HCT116 (cell line): ENCODE data around the gene LGALS7. TPM values are rescaled to one million over a fixed set of nuclear protein-coding genes. Genes with fewer than 3 reads are reported as not detected.

Experiments
- ATAC-seq: fragments of 200-7000 bp; cut with Tn5 transposase; 2 replicates; pipeline ENCODE4 v1.9.1; 2020; ENCODE audit warnings: mild to moderate bottlenecking, moderate library complexity
- BruUV-seq: library from RNA; stranded (reverse); fragments of 400-500 nt; replicated peaks from 2 replicates; lab custom pipeline; 2021; lab: Mats Ljungman, UMichigan
- CTCF ChIA-PET: fragments of 300-600 bp; sonication (Branson Sonifier 250); formaldehyde crosslinking; loops from one replicate; lab custom pipeline; 2021; ENCODE audit warnings: antibody characterized with exemption; lab: Charles Lee
- POLR2A ChIA-PET: fragments of 300-600, 350-600 bp; sonication (Branson Sonifier 250); formaldehyde crosslinking; loops from one replicate; lab custom pipeline; 2021; ENCODE audit warnings: antibody characterized with exemption; lab: Charles Lee
- RAD21 ChIA-PET, 2 experiments: fragments of 300-600 bp; sonication (Branson Sonifier 250); formaldehyde crosslinking; loops; one replicate each; lab custom pipeline; 2023; ENCODE audit warnings: low total read pairs in 2 of 2; ENCODE audit not compliant: uncharacterized antibody in 2 of 2, unreplicated experiment in 2 of 2, low non-redundant PET in 1 of 2; lab: Charles Lee
- DNase-seq: peaks from one replicate; pipeline ENCODE4 v3.0.0-alpha.2; 2010; ENCODE audit warnings: low read depth, low spot score
- H2AFZ ChIP-seq: fragments of 200-600 bp; shearing (Covaris generic), sonication (generic); 2 replicates; pipeline ENCODE4 v1.6.1; 2017; ENCODE audit warnings: low read depth, mixed run types, mixed read lengths, antibody characterized with exemption, low read length; ENCODE audit not compliant: poor library complexity, severe bottlenecking
- H3K27ac ChIP-seq: 2 replicates; pipeline ENCODE4 v1.5.1; 2012; ENCODE audit warnings: low read depth, low read length
- H3K27me3 ChIP-seq: fragments of 200-600 bp; sonication (generic); 2 replicates; pipeline ENCODE4 v1.6.1; 2016; ENCODE audit warnings: mixed run types, low read length, mixed read lengths; ENCODE audit not compliant: insufficient read depth
- H3K36me3 ChIP-seq, 2 experiments: fragments of 200-500 bp in 1 of 2; fragments of 200-600 bp in 1 of 2; sonication (Bioruptor generic) in 1 of 2; sonication (generic) in 1 of 2; 2 replicates each; pipeline versions ENCODE4 v1.5.1 to v1.6.1; 2014 to 2016; ENCODE audit warnings: low read length in 2 of 2, inconsistent platforms in 1 of 2, mixed read lengths in 1 of 2, mixed run types in 1 of 2; ENCODE audit not compliant: insufficient read depth in 2 of 2, control insufficient read depth in 1 of 2
- H3K4me1 ChIP-seq, 2 experiments: fragments of 200-600 bp in 1 of 2; sonication (generic) in 1 of 2; 2 replicates each; pipeline versions ENCODE4 v1.5.1 to v1.6.1; 2012 to 2017; ENCODE audit warnings: low read length in 2 of 2, inconsistent platforms in 1 of 2, mild to moderate bottlenecking in 1 of 2, mixed read lengths in 1 of 2, mixed run types in 1 of 2, moderate library complexity in 1 of 2; ENCODE audit not compliant: insufficient read depth in 2 of 2, control insufficient read depth in 1 of 2
- H3K4me2 ChIP-seq: fragments of 200-600 bp; sonication (generic); 2 replicates; pipeline ENCODE4 v1.6.1; 2017; ENCODE audit warnings: mixed run types, low read length, mixed read lengths
- H3K4me3 ChIP-seq, 2 experiments: fragments of 200-600 bp in 1 of 2; sonication (generic) in 1 of 2; replicated peaks in 1 of 2; 2 replicates each; pipeline ENCODE4 v1.5.1; 2011 to 2016; ENCODE audit warnings: low read length in 2 of 2, control low read depth in 1 of 2, low read depth in 1 of 2, mild to moderate bottlenecking in 1 of 2, mixed read lengths in 1 of 2, mixed run types in 1 of 2
- H3K79me2 ChIP-seq: fragments of 200-600 bp; sonication (generic); 2 replicates; pipeline ENCODE4 v1.6.1; 2017; ENCODE audit warnings: mild to moderate bottlenecking, mixed run types, low read length, moderate library complexity, mixed read lengths; ENCODE audit not compliant: insufficient read depth
- H3K9ac ChIP-seq: fragments of 200-600 bp; sonication (generic); 2 replicates; pipeline ENCODE4 v1.6.1; 2016; ENCODE audit warnings: low read length, mixed read lengths
- H3K9me2 ChIP-seq: fragments of 200-600 bp; sonication (generic), shearing (Covaris generic); 2 replicates; pipeline ENCODE4 v1.6.1; 2017; ENCODE audit warnings: mixed run types, mild to moderate bottlenecking, moderate library complexity; ENCODE audit not compliant: insufficient read depth
- H3K9me3 ChIP-seq, 2 experiments: fragments of 200-500 bp in 1 of 2; fragments of 200-600 bp in 1 of 2; sonication (Bioruptor generic) in 1 of 2; sonication (generic) in 1 of 2; 2 replicates each; pipeline ENCODE4 v1.6.1; 2014 to 2017; ENCODE audit warnings: low read length in 2 of 2, mixed read lengths in 2 of 2, inconsistent platforms in 1 of 2, low read depth in 1 of 2, mild to moderate bottlenecking in 1 of 2, mixed run types in 1 of 2, moderate library complexity in 1 of 2; ENCODE audit not compliant: control insufficient read depth in 1 of 2, insufficient read depth in 1 of 2
- H4K20me1 ChIP-seq: fragments of 200-600 bp; sonication (generic), shearing (Covaris generic); 2 replicates; pipeline ENCODE4 v1.6.1; 2017; ENCODE audit warnings: mixed run types, mild to moderate bottlenecking, moderate library complexity; ENCODE audit not compliant: insufficient read depth
- ATF3 ChIP-seq: IDR thresholded peaks from 2 replicates; pipeline ENCODE4 v1.6.1; 2012
- CEBPB ChIP-seq: IDR thresholded peaks from 2 replicates; pipeline ENCODE4 v1.6.1; 2012; ENCODE audit warnings: low read depth
- EGR1 ChIP-seq: IDR thresholded peaks from 2 replicates; pipeline ENCODE4 v1.6.1; 2012; ENCODE audit warnings: low read depth
- ELF1 ChIP-seq: IDR thresholded peaks from 2 replicates; pipeline ENCODE4 v1.6.1; 2012; ENCODE audit warnings: low read depth, borderline replicate concordance
- EZH2 ChIP-seq: fragments of 200-600 bp; sonication (generic); IDR thresholded peaks from 2 replicates; pipeline ENCODE4 v1.6.1; 2017; ENCODE audit warnings: antibody characterized with exemption, mixed run types
- EZH2phosphoT487 ChIP-seq: fragments of 200-600 bp; IDR thresholded peaks from 2 replicates; pipeline ENCODE4 v1.6.1; 2018; ENCODE audit warnings: antibody characterized with exemption, borderline replicate concordance
- JUND ChIP-seq: IDR thresholded peaks from 2 replicates; pipeline ENCODE4 v1.6.1; 2012
- MAX ChIP-seq: IDR thresholded peaks from 2 replicates; pipeline ENCODE4 v1.6.1; 2012
- POLR2A ChIP-seq: IDR thresholded peaks from 2 replicates; pipeline ENCODE4 v1.7.0; 2011; ENCODE audit warnings: borderline replicate concordance; ENCODE audit not compliant: insufficient read depth, insufficient read length; ENCODE audit errors: extremely low read depth
- POLR2AphosphoS5 ChIP-seq: IDR thresholded peaks from 2 replicates; pipeline ENCODE4 v1.6.1; 2011; ENCODE audit warnings: mild to moderate bottlenecking, low read depth, low read length, moderate library complexity
- RAD21 ChIP-seq: IDR thresholded peaks from 2 replicates; pipeline ENCODE4 v1.6.1; 2012; ENCODE audit warnings: low read depth, mild to moderate bottlenecking
- SP1 ChIP-seq: IDR thresholded peaks from 2 replicates; pipeline ENCODE4 v1.6.1; 2012; ENCODE audit warnings: low read depth
- SRF ChIP-seq: IDR thresholded peaks from 2 replicates; pipeline ENCODE4 v1.6.1; 2012; ENCODE audit warnings: low read depth
- TCF7L2 ChIP-seq: IDR thresholded peaks from 2 replicates; pipeline ENCODE4 v1.7.0; 2011; ENCODE audit warnings: borderline replicate concordance, inconsistent platforms; ENCODE audit not compliant: insufficient read depth, insufficient read length; ENCODE audit errors: extremely low read depth
- YY1 ChIP-seq: IDR thresholded peaks from 2 replicates; pipeline ENCODE4 v1.6.1; 2011; ENCODE audit warnings: low read length, low read depth, moderate library complexity, mild to moderate bottlenecking; ENCODE audit not compliant: insufficient replicate concordance; ENCODE audit errors: extremely low read depth
- ZFX ChIP-seq: fragments of 450-650 bp; IDR thresholded peaks from 2 replicates; pipeline ENCODE4 v1.6.1; 2017
- ZNF274 ChIP-seq: fragments of 200-500 bp; sonication (Bioruptor generic); IDR thresholded peaks from 2 replicates; pipeline ENCODE4 v1.6.1; 2014; ENCODE audit warnings: mild to moderate bottlenecking, low read depth, low read length, inconsistent platforms
- intact Hi-C: fragments of 100-400 bp; cut with micrococcal nuclease; formaldehyde crosslinking; loops from 2 replicates; pipeline ENCODE4 v1.10.0; 2022
- total RNA-seq: library from RNA; stranded (reverse); gene quantifications from one replicate; pipeline ENCODE4 v1.2.1, GENCODE V29; 2021; ENCODE audit not compliant: unreplicated experiment
- TF ChIP-seq, protein P1 (sequence below), 3 experiments: fragments of 200-600 bp in 1 of 3; sonication (generic) in 1 of 3; IDR thresholded peaks in 2 of 3; conservative IDR thresholded peaks in 1 of 3; 2 replicates each; pipeline ENCODE4 v1.5.1; 2012 to 2017; ENCODE audit warnings: low read depth in 2 of 3, low read length in 2 of 3, antibody characterized with exemption in 1 of 3, borderline replicate concordance in 1 of 3, control low read depth in 1 of 3, mild to moderate bottlenecking in 1 of 3, mixed read lengths in 1 of 3, mixed run types in 1 of 3, moderate library complexity in 1 of 3; ENCODE audit not compliant: insufficient read depth in 1 of 3
- TF ChIP-seq, protein P2 (sequence below): IDR thresholded peaks from 2 replicates; pipeline ENCODE4 v1.6.1; 2011; ENCODE audit warnings: mild to moderate bottlenecking, low read length, moderate library complexity; ENCODE audit not compliant: insufficient replicate concordance; ENCODE audit errors: extremely low read depth

The LGALS7 gene
- total RNA-seq, 1 experiment from 2014 or later = not detected

DNA sequence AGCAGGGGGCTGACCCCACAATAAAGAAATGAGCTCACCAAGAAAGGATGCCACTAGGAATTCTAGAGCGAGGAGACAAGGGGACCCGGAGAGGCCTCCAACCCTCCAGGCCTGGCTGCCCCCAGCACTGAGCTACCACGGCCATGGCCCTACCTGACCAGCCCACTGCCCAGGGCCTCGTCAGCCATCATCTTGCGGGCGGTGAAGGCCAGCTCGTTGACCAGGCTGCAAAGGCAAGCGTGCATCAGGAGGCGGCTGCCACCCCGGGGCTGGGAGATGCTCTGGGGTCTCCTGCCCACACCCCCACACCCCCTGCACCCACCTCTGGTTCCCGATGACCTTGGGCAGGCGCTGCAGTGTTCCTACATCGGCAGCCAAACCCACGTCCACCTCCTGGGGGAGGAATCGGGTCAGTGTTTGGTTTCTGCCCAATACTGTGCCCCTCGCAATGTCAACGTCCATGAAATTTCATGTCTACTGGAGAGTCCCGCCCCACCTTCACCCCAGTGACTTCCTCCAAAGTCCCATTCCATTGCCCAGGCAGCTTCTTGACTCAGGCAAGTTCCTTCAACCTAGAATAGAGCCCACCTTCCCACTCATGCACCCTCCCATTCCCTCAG, 42.9 kb upstream of the LGALS7 start:
- Histone ChIP-seq H4K20me1 (no peaks in the 10 kb centered on the region), H3K4me3 (no peak overlapping the region), H3K4me2 (no peak overlapping the region), H3K9me3 (no peaks in the 10 kb centered on the region), H3K79me2 (no peaks in the 10 kb centered on the region), H3K27me3 (no peaks in the 10 kb centered on the region), H2AFZ (no peak overlapping the region), H3K36me3 (no peaks in the 10 kb centered on the region), H3K4me1 (peaks cover 0 to 4% of the 10 kb centered on the region in 2 experiments; a peak in 1 of 4 replicates), H3K9me2 (no peaks in the 10 kb centered on the region), H3K27ac (no peak overlapping the region), H3K9ac (no peak overlapping the region)
- ChIA-PET CTCF (no interaction called here), RAD21 (no interaction called here), POLR2A (no interaction called here)
- BruUV-seq = no TSS peak
- intact Hi-C loops = no loop called here
- ATAC-seq (no peak), DNase-seq (no peak)
- TF ChIP-seq ZNF274 = no peak
- no peak for TF ChIP-seq ATF3
- TF ChIP-seq RAD21 = no peak
- no peak for TF ChIP-seq EZH2phosphoT487
- TF ChIP-seq EZH2 = no peak
- no peak for TF ChIP-seq SRF
- TF ChIP-seq POLR2A = no peak
- TF ChIP-seq MAX = no peak
- no peak for TF ChIP-seq ZFX
- no peak for TF ChIP-seq POLR2AphosphoS5
- TF ChIP-seq SP1 = no peak
- TF ChIP-seq YY1 = no peak
- TF ChIP-seq, protein P1, sequence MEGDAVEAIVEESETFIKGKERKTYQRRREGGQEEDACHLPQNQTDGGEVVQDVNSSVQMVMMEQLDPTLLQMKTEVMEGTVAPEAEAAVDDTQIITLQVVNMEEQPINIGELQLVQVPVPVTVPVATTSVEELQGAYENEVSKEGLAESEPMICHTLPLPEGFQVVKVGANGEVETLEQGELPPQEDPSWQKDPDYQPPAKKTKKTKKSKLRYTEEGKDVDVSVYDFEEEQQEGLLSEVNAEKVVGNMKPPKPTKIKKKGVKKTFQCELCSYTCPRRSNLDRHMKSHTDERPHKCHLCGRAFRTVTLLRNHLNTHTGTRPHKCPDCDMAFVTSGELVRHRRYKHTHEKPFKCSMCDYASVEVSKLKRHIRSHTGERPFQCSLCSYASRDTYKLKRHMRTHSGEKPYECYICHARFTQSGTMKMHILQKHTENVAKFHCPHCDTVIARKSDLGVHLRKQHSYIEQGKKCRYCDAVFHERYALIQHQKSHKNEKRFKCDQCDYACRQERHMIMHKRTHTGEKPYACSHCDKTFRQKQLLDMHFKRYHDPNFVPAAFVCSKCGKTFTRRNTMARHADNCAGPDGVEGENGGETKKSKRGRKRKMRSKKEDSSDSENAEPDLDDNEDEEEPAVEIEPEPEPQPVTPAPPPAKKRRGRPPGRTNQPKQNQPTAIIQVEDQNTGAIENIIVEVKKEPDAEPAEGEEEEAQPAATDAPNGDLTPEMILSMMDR (IDR thresholded peaks at IDR 0.05 in 2 of 3, conservative IDR thresholded peaks at IDR 0.05 in 1 of 3; ENCODE audit: borderline replicate concordance in 1 of 3, insufficient read depth in 1 of 3, low read depth in 2 of 3, low read length in 2 of 3) = no peak
- TF ChIP-seq ELF1 = no peak
- TF ChIP-seq, protein P2, sequence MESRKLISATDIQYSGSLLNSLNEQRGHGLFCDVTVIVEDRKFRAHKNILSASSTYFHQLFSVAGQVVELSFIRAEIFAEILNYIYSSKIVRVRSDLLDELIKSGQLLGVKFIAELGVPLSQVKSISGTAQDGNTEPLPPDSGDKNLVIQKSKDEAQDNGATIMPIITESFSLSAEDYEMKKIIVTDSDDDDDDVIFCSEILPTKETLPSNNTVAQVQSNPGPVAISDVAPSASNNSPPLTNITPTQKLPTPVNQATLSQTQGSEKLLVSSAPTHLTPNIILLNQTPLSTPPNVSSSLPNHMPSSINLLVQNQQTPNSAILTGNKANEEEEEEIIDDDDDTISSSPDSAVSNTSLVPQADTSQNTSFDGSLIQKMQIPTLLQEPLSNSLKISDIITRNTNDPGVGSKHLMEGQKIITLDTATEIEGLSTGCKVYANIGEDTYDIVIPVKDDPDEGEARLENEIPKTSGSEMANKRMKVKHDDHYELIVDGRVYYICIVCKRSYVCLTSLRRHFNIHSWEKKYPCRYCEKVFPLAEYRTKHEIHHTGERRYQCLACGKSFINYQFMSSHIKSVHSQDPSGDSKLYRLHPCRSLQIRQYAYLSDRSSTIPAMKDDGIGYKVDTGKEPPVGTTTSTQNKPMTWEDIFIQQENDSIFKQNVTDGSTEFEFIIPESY = no peak
- TF ChIP-seq TCF7L2 = no peak
- no peak for TF ChIP-seq CEBPB
- no peak for TF ChIP-seq JUND
- no peak for TF ChIP-seq EGR1
